Activated CD4-positive, alpha-beta T cell treated with anti-CD3 and anti-CD28 coated beads for 36 hours (primary cell): Measurements from ENCODE around the gene KRTAP2-2. TPM values are rescaled to one million over a fixed set of nuclear protein-coding genes. Genes with fewer than 3 reads are reported as not detected.
"Not testable (repeated sequence)": the region's sequence is repeated elsewhere in the genome, so short reads cannot be mapped to it uniquely, and the experiment has no call there.

ENCODE experiments used
- ATAC-seq: fragments of 200-7000 bp; cut with Tn5 transposase; one replicate; pipeline ENCODE4 v1.10.0; 2021; ENCODE audit warnings: mild to moderate bottlenecking, moderate library complexity
- CTCF ChIA-PET: fragments of 350-600 bp; sonication (Branson Sonifier 250); formaldehyde crosslinking; loops from one replicate; lab custom pipeline; 2021; ENCODE audit warnings: antibody characterized with exemption; lab: Charles Lee
- POLR2A ChIA-PET: fragments of 350-600 bp; sonication (Branson Sonifier 250); formaldehyde crosslinking; loops from one replicate; lab custom pipeline; 2021; ENCODE audit warnings: antibody characterized with exemption, inconsistent platforms; lab: Charles Lee
- DNase-seq: peaks from one replicate; pipeline ENCODE4 v3.0.0-alpha.2; 2020
- H3K27ac Mint-ChIP-seq: one replicate; pipeline ENCODE4 v1.8.0; 2021; ENCODE audit warnings: mixed read lengths
- H3K27me3 Mint-ChIP-seq: one replicate; pipeline ENCODE4 v1.8.0; 2021; ENCODE audit warnings: mixed read lengths
- H3K36me3 Mint-ChIP-seq: one replicate; pipeline ENCODE4 v1.8.0; 2021; ENCODE audit warnings: low read depth, mixed read lengths
- H3K4me1 Mint-ChIP-seq: one replicate; pipeline ENCODE4 v1.8.0; 2021; ENCODE audit warnings: mixed read lengths
- H3K4me3 Mint-ChIP-seq: one replicate; pipeline ENCODE4 v1.8.0; 2021; ENCODE audit warnings: mild to moderate bottlenecking, moderate library complexity, mixed read lengths
- H3K9me3 Mint-ChIP-seq: one replicate; pipeline ENCODE4 v1.8.0; 2021; ENCODE audit warnings: low read depth, mixed read lengths
- intact Hi-C, 2 experiments: fragments of 100-400 bp; cut with DNase I in 1 of 2; cut with micrococcal nuclease in 1 of 2; formaldehyde crosslinking; loops; one replicate each; pipeline versions ENCODE4 v1.14.2 to v1.15.1; 2022 to 2024; cut with DNase I, micrococcal nuclease
- total RNA-seq, 2 experiments: library from RNA; stranded (reverse); gene quantifications; one replicate each; pipeline ENCODE4 v1.2.3, GENCODE V29; 2021

Gene KRTAP2-2
- total RNA-seq, 2 experiments from 2014 or later = not detected

DNA sequence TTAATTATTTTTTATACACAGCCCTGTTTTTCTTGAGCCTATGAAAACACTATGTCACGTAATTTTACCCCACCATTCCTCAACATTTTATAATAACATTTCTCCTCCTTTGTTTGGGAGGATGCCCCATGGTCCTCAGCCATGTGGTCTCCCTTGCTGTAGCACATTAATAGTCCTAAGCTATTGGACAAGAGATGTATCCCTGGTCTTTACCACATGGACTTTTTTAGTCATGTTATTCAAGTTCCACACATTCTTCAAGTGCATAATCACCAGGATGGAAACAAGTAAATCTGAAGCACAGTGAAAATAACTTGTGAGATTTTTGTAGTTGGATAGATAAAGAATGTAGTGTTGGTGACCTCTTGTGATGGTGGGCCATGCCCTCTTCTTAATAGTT, 6.9 kb upstream of the KRTAP2-2 start:
- POLR2A ChIA-PET = no interaction called here
- no peaks in the 10 kb centered on the region for H3K4me1 Mint-ChIP-seq
- H3K4me3 Mint-ChIP-seq = no peak overlapping the region
- peaks cover 4% of the 10 kb centered on the region for H3K9me3 Mint-ChIP-seq
- no peak overlapping the region for H3K27ac Mint-ChIP-seq
- intact Hi-C loops = no loop called here
- no peak for ATAC-seq
- CTCF ChIA-PET = no interaction called here
- no peaks in the 10 kb centered on the region for H3K36me3 Mint-ChIP-seq
- peaks cover 23% of the 10 kb centered on the region for H3K27me3 Mint-ChIP-seq
- DNase-seq = no peak

DNA sequence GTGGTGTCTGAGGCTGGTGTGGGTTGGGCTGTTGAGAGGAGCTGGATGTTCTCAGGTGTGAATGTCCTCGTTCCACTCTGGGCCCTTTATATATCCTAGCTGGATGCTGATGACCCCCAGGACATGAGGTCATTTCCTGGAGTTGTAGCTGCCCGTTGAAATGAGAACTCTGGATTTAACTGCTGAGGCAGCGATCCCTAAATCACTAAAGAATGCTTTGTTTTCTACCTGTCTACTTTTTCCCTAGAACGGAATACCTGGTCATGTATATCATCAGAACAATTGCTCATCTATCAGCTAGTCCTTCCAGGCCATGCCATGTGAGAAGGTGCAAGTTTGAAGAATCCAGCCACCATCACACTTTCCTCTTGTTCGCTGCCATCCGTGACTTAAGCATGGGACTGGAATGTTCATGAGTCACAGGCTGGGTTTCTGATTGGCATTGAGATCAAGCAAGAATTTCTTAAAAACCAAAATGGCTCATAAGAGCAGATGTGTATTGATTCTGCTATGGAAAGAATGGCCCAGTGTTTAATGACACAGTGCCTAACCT, 5.1 kb upstream of the KRTAP2-2 start, which contains the start of gene KRTAP2-3:
TSS of gene KRTAP2-3 (minus strand) at position 63 of the 553 bp plus-strand sequence. CDS start 64 bp downstream, outside the sequence.
- Mint-ChIP-seq H3K9me3 (peaks cover 4% of the 10 kb centered on the region), H3K27ac (no peak within 1 kb of the TSS), H3K4me1 (no peaks in the 10 kb centered on the region), H3K36me3 (no peaks in the 10 kb centered on the region), H3K27me3 (peaks cover 26% of the 10 kb centered on the region), H3K4me3 (no peak within 1 kb of the TSS)
- intact Hi-C loops = no loop called here
- no peak for DNase-seq
- CTCF ChIA-PET = no interaction called here
- ATAC-seq = no peak
- POLR2A ChIA-PET = no interaction called here

DNA sequence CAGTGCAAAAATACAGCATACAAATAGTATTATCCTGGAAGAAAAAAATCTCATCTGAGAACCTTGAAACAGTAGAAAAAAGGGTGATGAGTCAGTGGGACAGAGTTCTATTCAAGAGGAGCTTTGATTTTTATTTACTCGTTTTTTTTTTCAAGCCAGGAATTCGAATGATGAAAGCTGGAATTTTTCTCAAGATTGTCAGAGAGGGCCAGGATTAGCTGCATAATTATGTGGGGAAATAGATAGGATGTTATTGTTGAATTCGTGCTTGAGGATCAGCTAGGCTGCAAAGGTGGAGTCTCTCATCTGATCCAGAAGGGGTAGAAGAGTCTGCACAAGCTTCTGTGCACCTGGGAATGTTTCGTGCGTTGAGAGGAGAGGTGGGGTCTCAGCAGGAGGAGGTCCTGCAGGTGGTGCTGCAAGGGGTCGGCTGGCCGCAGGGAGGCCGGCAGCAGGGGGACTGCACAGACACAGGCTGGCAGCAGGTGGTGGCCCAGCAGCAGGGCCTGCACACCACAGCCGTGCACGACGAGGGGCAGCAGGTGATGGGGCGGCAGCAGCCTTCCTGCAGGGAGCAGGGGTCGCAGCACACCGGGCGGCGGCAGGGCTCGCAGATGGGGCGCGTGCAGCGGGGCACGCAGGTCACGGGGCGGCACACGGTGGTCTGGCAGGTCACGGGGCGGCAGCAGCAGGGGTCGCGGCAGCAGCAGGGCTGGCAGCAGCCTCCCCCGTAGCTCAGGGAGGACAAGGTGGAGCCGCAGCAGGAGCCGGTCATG, 4.4 kb upstream of the KRTAP2-2 start:
- DNase-seq, ATAC-seq, H3K36me3 Mint-ChIP-seq, H3K27ac Mint-ChIP-seq, intact Hi-C loops, H3K4me1 Mint-ChIP-seq, H3K9me3 Mint-ChIP-seq, H3K4me3 Mint-ChIP-seq, POLR2A ChIA-PET: not testable (repeated sequence)
- CTCF ChIA-PET = interaction anchor here (0.6 kb wide), 1 partner anchor 373 kb away, joined by 3 read pairs; no protein-coding TSS in a partner anchor
- H3K27me3 Mint-ChIP-seq = peaks cover 26% of the 10 kb centered on the region

DNA sequence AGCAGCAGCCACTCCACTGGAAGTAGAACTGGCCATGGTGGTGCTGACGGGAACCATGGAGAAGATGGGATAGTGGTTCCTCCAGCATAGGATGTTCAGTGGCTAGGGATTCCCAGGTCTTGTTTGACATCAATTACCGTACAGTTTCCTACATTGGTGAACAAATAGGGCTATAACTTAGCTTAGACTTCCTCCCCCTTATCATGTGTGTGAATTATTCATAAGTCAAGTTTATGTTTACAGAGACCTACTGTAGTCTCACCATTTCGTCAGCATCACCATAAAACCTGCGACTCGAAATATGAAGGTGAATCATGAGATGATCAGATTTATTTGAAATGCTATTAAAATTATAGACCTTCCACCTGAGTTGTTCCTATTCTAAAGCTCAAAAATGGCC, 3.7 kb upstream of the KRTAP2-2 start:
- H3K36me3 Mint-ChIP-seq = no peaks in the 10 kb centered on the region
- CTCF ChIA-PET = interaction anchor here (0.6 kb wide), 2 partner anchors 296 to 374 kb away, joined by 3 read pairs; no protein-coding TSS in a partner anchor
- DNase-seq = no peak

DNA sequence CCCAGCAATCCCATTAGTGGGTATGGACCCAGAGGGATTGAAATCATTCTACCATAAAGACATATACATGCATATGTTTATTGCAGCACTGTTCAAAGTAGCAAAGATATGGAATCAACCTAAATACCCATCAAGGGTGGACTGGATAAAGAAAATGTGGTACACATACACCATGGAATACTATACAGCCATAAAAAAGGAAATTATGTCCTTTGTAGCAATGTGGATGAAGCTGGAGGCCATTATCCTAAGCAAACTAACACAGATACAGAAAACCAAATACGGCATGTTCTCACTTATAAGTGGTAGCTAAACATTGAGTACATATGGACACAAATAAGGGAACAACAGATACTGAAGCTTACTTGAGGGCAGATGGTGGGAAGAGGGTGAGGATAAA, 2.5 kb upstream of the KRTAP2-2 start:
- Mint-ChIP-seq H3K36me3 (no peaks in the 10 kb centered on the region), H3K27ac (no peak overlapping the region), H3K4me1 (no peaks in the 10 kb centered on the region), H3K27me3 (peaks cover 26% of the 10 kb centered on the region), H3K9me3 (peaks cover 4% of the 10 kb centered on the region), H3K4me3 (no peak overlapping the region)
- ChIA-PET POLR2A (no interaction called here), CTCF (interaction anchor here (0.6 kb wide), 1 partner anchor 51 kb away, joined by 3 read pairs; no protein-coding TSS in a partner anchor)
- intact Hi-C loops = no loop called here
- ATAC-seq (no peak), DNase-seq (no peak)

More for the DNA sequence above, 3.7 kb upstream of the KRTAP2-2 start:
- intact Hi-C loops = no loop called here
- Mint-ChIP-seq H3K27me3 (peaks cover 26% of the 10 kb centered on the region), H3K27ac (no peak overlapping the region), H3K4me3 (no peak overlapping the region), H3K4me1 (no peaks in the 10 kb centered on the region), H3K9me3 (peaks cover 4% of the 10 kb centered on the region)
- no peak for ATAC-seq
- POLR2A ChIA-PET = no interaction called here

DNA sequence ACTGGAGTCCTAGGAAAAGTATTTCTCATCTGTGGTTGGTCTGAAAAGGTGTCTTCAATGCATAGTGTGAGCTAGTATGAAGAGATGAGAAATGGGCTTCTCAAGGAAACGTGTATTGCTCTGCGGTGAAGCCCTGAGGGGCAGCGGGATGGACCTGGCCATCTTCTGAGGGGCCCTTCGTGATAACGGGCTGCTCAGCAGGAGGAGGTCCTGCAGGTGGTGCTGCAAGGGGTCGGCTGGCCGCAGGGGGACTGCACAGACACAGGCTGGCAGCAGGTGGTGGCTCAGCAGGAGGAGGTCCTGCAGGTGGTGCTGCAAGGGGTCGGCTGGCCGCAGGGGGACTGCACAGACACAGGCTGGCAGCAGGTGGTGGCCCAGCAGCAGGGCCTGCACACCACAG, 474 bp downstream of the KRTAP2-2 start:
- ATAC-seq, H3K36me3 Mint-ChIP-seq, H3K4me1 Mint-ChIP-seq, H3K4me3 Mint-ChIP-seq, CTCF ChIA-PET, H3K9me3 Mint-ChIP-seq, intact Hi-C loops, H3K27ac Mint-ChIP-seq, DNase-seq, POLR2A ChIA-PET: not testable (repeated sequence)
- H3K27me3 Mint-ChIP-seq = peaks cover 19% of the 10 kb centered on the region

DNA sequence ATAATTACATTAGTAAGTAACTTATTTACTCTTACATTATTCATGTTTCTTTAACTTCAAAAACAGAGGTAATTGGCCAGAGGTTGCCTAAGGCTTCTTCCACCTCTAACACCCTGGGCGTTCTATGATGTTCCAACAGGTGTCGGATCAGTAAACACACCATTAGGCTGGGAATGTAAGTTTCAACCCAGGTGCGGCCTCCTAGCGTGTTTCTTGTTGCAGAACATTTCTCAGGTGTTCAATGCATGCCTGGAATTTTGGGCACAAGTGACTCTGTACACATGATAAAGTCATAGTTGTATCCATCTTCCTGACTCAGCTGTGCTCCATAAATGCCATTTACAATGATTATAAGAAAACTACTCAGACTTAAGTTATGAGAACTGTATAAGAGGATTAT, 1.0 kb downstream of the KRTAP2-2 start:
- ATAC-seq (no peak), DNase-seq (no peak)
- Mint-ChIP-seq H3K36me3 (no peaks in the 10 kb centered on the region), H3K4me3 (no peak overlapping the region), H3K27ac (no peak overlapping the region), H3K4me1 (no peaks in the 10 kb centered on the region), H3K27me3 (peaks cover 15% of the 10 kb centered on the region), H3K9me3 (peaks cover 4% of the 10 kb centered on the region)
- ChIA-PET CTCF (no interaction called here), POLR2A (no interaction called here)
- intact Hi-C loops = no loop called here

DNA sequence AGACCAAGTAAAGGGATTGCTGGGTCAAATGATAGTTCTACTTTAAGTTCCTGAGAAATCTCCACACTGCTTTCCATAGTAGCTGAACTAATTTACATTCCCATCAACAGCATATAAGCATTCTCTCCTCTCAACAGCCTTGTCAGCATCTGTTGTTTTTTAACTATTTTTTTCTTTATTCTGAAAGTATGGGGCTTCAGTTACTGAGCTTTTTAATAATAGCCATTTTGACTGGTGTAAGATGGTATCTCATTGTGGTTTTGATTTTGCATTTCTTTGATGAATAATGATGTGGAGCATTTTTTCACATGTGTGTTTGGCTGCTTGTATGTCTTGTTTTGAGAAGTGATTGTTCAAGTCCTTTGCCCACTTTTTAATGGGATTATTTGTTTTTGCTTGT, 2.5 kb downstream of the KRTAP2-2 start:
- DNase-seq (no peak), ATAC-seq (no peak)
- Mint-ChIP-seq H3K27me3 (peaks cover 16% of the 10 kb centered on the region), H3K27ac (no peak overlapping the region), H3K4me3 (no peak overlapping the region), H3K9me3 (peaks cover 3% of the 10 kb centered on the region), H3K36me3 (no peaks in the 10 kb centered on the region), H3K4me1 (no peaks in the 10 kb centered on the region)
- POLR2A ChIA-PET = no interaction called here
- intact Hi-C loops = no loop called here
- CTCF ChIA-PET = no interaction called here

DNA sequence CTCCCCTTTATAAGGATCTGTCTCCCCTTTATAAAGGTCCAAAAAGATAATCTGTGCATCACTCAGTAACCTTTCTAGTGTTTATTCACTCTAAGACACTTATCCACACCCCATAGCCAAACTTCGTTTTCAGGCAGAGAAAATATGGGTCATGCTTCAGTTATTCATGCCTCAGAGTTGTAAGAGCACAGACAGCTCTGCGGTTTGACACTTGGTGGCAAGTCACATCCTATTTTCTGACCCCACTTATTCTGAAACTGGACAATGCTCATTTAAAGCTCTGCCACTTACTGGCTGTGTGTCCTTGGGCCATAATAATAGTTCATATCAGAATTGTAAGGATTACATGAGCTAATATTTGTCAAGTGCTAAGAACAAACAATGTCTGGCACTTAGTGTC, 5.9 kb downstream of the KRTAP2-2 start:
- H3K9me3 Mint-ChIP-seq = no peaks in the 10 kb centered on the region
- ChIA-PET POLR2A (no interaction called here), CTCF (no interaction called here)
- peaks cover 21% of the 10 kb centered on the region for H3K27me3 Mint-ChIP-seq
- no peaks in the 10 kb centered on the region for H3K4me1 Mint-ChIP-seq
- intact Hi-C loops = no loop called here
- ATAC-seq (no peak), DNase-seq (no peak)
- no peak overlapping the region for H3K27ac Mint-ChIP-seq
- no peak overlapping the region for H3K4me3 Mint-ChIP-seq
- H3K36me3 Mint-ChIP-seq = no peaks in the 10 kb centered on the region

DNA sequence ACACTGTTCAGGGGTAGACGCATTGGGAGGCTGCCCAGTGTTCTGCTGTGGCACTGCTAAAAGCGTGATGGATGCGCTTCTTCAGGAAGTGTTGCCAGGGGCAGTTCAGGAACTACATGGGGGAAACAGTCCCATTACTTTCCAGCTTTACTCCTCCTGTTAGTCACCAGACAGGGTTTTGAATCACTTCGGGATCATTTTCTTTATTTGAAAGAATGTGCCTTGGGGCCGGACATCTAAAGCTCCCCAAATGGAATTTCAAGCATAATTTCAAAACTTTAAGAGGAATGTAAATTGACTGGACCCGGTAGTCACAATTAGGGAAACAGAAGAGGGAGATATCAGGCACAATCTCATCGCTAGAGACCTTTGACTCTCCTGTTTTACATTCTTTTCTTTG, 6.6 kb downstream of the KRTAP2-2 start:
- no peak overlapping the region for H3K27ac Mint-ChIP-seq
- H3K4me3 Mint-ChIP-seq = no peak overlapping the region
- DNase-seq (no peak), ATAC-seq (no peak)
- H3K27me3 Mint-ChIP-seq = peaks cover 21% of the 10 kb centered on the region
- ChIA-PET CTCF (no interaction called here), POLR2A (no interaction called here)
- H3K36me3 Mint-ChIP-seq = no peaks in the 10 kb centered on the region
- H3K9me3 Mint-ChIP-seq = peaks cover 4% of the 10 kb centered on the region
- intact Hi-C loops = no loop called here
- no peaks in the 10 kb centered on the region for H3K4me1 Mint-ChIP-seq

DNA sequence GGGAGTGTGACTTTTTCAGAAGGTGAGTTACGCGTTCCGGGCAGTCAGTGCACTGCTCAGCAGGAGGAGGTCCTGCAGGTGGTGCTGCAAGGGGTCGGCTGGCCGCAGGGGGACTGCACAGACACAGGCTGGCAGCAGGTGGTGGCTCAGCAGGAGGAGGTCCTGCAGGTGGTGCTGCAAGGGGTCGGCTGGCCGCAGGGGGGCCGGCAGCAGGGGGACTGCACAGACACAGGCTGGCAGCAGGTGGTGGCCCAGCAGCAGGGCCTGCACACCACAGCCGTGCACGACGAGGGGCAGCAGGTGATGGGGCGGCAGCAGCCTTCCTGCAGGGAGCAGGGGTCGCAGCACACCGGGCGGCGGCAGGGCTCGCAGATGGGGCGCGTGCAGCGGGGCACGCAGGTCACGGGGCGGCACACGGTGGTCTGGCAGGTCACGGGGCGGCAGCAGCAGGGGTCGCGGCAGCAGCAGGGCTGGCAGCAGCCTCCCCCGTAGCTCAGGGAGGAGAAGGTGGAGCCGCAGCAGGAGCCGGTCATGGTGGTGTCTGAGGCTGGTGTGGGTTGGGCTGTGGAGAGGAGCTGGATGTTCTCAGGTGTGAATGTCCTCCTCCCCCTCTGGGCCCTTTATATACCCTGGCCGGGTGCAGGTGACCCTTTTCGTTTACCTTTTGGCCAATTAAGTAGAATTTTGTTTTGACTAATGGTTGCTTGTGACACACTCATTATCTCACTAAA, 8.1 kb downstream of the KRTAP2-2 start, which contains the start of gene KRTAP2-1:
TSS of gene KRTAP2-1 (minus strand) at position 582 of the 731 bp plus-strand sequence. CDS start at position 533, 49 bp downstream.
- H3K27ac Mint-ChIP-seq, H3K36me3 Mint-ChIP-seq, DNase-seq, CTCF ChIA-PET, H3K4me3 Mint-ChIP-seq, intact Hi-C loops, H3K9me3 Mint-ChIP-seq, ATAC-seq, H3K4me1 Mint-ChIP-seq, POLR2A ChIA-PET: not testable (repeated sequence)
- H3K27me3 Mint-ChIP-seq = peaks cover 21% of the 10 kb centered on the region
